HFF-Myc (cell line): ENCODE results near the gene PYURF.
"Not testable (repeated sequence)": the region's sequence is repeated elsewhere in the genome, so short reads cannot be mapped to it uniquely, and the experiment has no call there.

Source experiments
- DNase-seq: peaks from one replicate; pipeline ENCODE4 v3.0.0-alpha.2; 2011; ENCODE audit warnings: low read depth; ENCODE audit errors: extremely low read depth
- H3K4me3 ChIP-seq: replicated peaks from 2 replicates; pipeline ENCODE4 v1.5.1; 2011; ENCODE audit warnings: low read depth, mild to moderate bottlenecking, control low read depth, low read length
- TF ChIP-seq, protein P1 (sequence below): IDR thresholded peaks from 2 replicates; pipeline ENCODE4 v1.5.1; 2012; ENCODE audit warnings: mild to moderate bottlenecking, low read depth, low read length, control low read depth; ENCODE audit errors: missing control alignments

Gene PYURF, protein sequence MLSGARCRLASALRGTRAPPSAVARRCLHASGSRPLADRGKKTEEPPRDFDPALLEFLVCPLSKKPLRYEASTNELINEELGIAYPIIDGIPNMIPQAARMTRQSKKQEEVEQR

DNA sequence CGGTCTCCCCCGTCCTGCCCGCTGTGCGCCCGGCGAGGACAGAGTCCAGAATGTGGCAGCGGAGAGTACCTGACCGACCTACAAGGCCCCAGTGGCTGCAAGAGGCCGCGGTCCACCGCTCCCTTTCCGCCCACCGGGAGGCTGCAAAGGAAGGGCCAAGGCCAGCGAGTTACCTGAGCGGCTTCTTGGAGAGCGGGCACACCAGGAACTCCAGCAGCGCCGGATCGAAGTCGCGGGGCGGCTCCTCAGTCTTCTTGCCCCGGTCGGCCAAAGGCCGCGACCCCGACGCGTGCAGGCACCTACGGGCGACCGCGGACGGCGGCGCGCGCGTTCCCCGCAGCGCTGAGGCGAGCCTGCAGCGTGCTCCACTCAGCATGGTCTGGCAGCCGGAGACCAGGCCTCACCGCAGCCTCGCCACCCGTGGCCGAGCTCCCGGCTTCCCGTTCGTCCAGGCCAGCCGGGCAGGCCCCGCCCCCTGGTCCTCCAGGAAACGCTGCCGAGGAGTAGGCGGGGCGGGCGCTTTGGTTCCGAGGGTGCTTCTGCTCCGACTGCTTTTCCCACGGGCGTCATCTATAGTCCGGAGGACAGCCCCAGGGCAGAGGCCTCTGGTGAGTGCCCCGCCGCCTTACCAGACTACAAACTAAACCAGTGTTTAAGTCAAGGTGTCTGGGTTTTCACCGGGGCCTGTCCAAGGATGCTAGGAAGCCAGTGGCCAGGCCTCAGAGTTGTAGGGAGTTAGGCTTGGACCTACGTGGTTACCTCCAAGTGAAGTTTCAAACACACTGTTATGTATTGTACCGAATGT lies at the start of gene PYURF:
TSS of gene PYURF (minus strand) at position 452 of the 805 bp plus-strand sequence. CDS start at position 376, 76 bp downstream.
- TF ChIP-seq, protein P1, sequence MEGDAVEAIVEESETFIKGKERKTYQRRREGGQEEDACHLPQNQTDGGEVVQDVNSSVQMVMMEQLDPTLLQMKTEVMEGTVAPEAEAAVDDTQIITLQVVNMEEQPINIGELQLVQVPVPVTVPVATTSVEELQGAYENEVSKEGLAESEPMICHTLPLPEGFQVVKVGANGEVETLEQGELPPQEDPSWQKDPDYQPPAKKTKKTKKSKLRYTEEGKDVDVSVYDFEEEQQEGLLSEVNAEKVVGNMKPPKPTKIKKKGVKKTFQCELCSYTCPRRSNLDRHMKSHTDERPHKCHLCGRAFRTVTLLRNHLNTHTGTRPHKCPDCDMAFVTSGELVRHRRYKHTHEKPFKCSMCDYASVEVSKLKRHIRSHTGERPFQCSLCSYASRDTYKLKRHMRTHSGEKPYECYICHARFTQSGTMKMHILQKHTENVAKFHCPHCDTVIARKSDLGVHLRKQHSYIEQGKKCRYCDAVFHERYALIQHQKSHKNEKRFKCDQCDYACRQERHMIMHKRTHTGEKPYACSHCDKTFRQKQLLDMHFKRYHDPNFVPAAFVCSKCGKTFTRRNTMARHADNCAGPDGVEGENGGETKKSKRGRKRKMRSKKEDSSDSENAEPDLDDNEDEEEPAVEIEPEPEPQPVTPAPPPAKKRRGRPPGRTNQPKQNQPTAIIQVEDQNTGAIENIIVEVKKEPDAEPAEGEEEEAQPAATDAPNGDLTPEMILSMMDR, result no peak
- DNase-seq, result peak; percentile 68
- peak within 1 kb of the TSS; percentile 83 for H3K4me3 ChIP-seq

DNA sequence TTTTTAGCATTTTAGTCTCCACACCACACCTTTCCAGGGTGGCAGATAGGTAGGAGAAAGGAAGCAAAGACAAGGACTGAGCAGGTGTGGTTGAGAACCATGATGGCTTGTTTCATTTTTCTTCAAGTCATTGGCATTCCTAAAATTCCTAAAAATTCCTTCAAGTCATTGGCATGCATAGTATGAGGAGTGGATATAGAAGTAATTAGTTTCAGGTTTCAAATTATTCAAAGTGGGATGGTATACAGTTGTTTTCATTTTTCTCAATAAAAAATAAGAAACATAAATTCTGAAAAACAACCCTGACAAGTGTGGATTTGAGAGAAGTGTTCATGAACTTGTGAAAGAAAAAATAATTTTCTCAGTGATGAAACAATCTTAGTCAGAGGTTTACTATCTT lies 46.4 kb upstream of the PYURF start:
- TF ChIP-seq, protein P1, result no peak
- DNase-seq, result no peak
- no peak overlapping the region for H3K4me3 ChIP-seq

DNA sequence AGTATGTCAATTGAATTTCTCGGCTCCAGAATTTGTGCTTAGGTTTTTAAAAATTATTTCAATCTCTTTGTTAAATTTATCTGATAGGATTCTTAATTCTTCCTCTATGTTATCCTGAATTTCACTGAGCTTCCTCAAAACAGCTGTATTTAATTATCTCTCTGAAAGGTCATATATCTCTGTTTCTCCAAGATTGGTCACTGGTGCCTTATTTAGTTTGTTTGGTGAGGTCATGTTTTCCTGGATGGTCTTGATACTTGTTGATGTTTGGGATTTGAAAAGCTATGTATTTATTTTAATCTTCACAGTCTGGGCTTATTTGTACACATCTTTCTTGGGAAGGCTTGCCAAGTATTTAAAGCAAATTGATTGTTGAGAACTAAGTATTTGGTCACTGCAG lies 44.0 kb upstream of the PYURF start:
- H3K4me3 ChIP-seq, result no peak overlapping the region
- DNase-seq, result no peak
- TF ChIP-seq, protein P1, result no peak

DNA sequence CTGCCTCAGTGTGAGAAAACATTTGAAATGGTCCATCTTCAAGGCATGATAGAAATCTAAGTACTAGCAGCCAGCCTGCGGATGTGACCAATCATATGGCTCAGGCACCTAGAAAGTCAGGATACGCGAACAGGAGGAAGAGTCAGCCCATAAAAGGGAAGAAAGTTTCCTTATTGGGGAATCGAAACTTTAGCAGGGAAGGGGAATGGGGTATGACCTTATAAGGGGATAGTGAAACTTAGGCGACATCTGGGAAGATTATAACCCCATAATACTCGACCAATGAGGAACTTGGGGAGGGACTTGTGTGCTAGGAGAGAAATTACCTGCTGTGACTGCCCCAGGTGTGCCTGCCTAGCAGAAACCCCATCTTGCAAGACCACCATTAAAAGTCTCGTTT lies 26.2 kb upstream of the PYURF start:
- no peak for DNase-seq
- TF ChIP-seq, protein P1, result no peak
- H3K4me3 ChIP-seq, result no peak overlapping the region

DNA sequence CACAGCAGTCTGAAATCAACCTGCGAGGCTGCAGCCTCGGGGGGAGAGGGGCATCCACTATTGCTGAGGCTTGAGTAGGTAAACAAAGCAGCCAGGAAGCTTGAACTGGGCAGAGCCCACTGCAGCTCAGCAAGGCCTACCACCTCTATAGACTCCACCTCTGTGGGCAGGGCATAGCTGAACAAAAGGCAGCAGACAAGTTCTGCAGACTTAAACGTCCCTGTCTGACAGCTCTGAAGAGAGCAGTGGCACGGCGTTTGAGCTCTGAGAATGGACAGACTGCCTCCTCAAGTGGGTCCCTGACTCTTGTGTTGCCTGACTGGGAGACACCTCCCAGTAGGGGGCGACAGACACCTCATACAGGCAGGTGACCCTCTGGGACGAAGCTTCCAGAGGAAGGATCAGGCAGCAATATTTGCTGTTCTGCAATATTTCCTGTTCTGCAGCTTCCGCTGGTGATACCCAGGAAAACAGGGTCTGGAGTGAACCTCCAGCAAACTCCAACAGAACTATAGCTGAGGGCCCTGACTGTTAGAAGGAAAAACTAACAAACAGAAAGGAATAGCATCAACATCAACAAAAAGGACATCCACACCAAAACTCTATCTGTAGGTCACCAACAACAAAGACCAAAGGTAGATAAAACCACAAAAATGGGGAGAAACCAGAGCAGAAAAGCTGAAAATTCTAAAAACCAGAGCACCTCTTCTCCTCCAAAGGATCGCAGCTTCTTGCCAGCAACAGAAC lies 15.9 kb upstream of the PYURF start:
- not testable (repeated sequence) for H3K4me3 ChIP-seq, DNase-seq
- TF ChIP-seq, protein P1, result peak; percentile 65

DNA sequence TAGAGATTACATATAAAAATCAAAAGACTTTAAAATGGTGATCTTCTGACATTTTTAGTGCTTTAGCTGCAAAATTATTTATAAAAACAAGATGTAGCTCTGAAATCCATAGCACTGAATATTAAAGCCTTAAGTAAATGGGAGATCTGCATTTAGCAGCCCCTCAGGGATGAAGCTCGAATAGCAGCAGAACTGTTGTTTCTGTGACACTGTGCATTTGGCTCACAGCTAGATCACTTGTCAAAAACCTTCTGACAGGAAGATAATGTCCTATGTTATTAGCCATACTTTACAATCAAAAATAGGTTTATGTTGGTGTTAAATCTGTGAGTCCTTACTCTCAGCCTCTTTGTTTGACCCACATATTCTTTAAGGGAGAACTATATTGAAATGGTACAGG lies 14.1 kb upstream of the PYURF start:
- TF ChIP-seq, protein P1, result no peak
- DNase-seq, result no peak

More for the DNA sequence above, 14.1 kb upstream of the PYURF start:
- no peak overlapping the region for H3K4me3 ChIP-seq
